Astrocyte of the cerebellum (primary cell): ENCODE measurements around the gene POTEI.
"Not testable (repeated sequence)": the region's sequence is repeated elsewhere in the genome, so short reads cannot be mapped to it uniquely, and the experiment has no call there.

ENCODE experiments used
- DNase-seq: peaks from one replicate; pipeline ENCODE4 v3.0.0-alpha.2; 2011; ENCODE audit warnings: low read depth
- H3K4me3 ChIP-seq: 2 replicates; pipeline ENCODE4 v1.5.1; 2011; ENCODE audit warnings: mild to moderate bottlenecking, low read depth, low read length, moderate library complexity
- in situ Hi-C: cut with HindIII; loops from 2 replicates; pipeline ENCODE4 v1.10.0; 2017; ENCODE audit warnings: low sequenced_read_pairs

The POTEI gene

GRCh38 chr2:130509228-130509627 is at the start of gene POTEI:
TSS of gene POTEI (minus strand) at chr2:130509328. CDS start at chr2:130509235, 93 bp downstream.
- in situ Hi-C loops, DNase-seq, H3K4me3 ChIP-seq: not testable (repeated sequence)

DNA sequence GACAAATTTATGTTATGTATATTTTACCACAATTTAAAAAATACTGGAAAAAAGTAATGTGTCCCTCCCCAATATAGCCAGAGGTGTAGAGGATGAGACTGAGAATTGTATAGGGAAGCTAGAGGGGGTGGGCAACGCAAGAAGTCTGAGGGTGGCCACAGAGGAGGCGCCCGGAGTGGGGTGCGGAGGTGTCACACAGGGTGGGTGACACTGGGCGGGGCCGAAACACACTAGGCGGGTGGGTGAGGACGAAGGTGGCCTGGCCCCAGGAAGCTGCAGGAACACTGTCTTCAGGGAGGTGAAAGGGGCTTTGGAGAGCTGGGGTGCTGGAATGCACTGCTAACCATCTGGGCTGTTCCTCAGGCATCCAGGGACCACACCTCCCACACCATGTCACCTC is 47.3 kb upstream of the POTEI start:
- H3K4me3 ChIP-seq, DNase-seq, in situ Hi-C loops: not testable (repeated sequence)

GRCh38 chr2:130554178-130554577 is 45.0 kb upstream of the POTEI start:
- DNase-seq, in situ Hi-C loops, H3K4me3 ChIP-seq: not testable (repeated sequence)

- H3K4me3 ChIP-seq, DNase-seq, in situ Hi-C loops: not testable (repeated sequence)
Observed at GRCh38 chr2:130549475-130549874, 40.3 kb upstream of the POTEI start.

GRCh38 chr2:130548418-130548817 is 39.3 kb upstream of the POTEI start:
- H3K4me3 ChIP-seq, in situ Hi-C loops, DNase-seq: not testable (repeated sequence)

- DNase-seq, in situ Hi-C loops, H3K4me3 ChIP-seq: not testable (repeated sequence)
Observed at GRCh38 chr2:130544978-130545377, 35.9 kb upstream of the POTEI start.

DNA sequence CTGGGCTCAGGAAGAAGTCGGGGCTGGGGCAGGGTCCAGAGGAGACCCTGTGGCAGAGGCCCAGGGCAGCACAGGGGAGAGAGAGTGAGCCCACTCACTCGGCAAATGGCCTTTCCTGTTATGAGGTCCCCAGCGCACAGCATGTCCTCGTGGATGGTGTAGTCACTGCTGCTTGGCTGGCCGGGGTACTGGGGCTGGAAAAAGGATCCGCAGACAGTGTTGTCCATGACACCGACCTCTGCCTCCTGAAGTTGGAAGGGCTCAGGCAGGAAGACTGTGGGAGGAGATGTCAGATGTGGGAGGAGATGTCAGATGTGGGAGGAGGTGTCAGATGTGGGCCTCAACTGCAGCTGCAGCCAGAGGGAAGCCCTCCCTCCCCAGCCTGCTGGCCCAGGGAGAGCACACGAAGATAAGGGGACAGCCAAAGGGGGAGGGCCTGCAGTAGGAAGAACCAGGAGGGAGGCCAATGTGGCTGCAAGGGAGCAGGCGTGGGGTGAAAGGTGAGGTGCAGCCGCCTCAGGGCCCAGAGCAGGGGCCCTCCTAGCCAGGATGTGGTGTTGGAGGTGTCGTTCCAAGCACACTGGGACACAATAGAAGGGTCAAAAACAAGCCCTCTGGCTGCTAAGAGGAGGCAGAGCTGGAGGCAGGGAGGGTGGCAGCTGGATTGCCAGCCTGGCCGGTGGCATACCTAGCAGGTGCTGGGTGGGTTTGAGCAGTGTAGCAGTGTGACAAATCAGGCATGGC is 34.8 kb upstream of the POTEI start:
- H3K4me3 ChIP-seq, in situ Hi-C loops, DNase-seq: not testable (repeated sequence)

DNA sequence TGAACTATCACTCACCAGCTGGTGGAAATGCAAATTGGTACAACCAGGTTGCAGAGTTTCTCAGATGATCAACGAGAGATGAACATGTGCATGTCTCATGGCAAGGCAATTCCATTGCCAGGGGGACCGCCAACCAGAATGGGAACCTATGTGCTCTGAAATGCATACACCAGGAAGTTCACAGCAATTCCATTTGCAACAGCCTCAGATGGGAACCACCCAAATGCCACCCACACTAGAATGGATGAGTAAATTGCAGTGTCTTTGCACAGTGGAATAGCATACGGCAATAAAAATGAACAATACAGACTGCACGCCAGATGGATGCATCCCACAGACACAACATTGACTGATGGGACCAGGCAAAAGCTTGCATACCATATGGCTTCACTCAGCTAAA is 33.7 kb upstream of the POTEI start:
- DNase-seq, H3K4me3 ChIP-seq, in situ Hi-C loops: not testable (repeated sequence)

GRCh38 chr2:130538271-130538670 is 29.1 kb upstream of the POTEI start:
- DNase-seq, H3K4me3 ChIP-seq, in situ Hi-C loops: not testable (repeated sequence)

- DNase-seq, H3K4me3 ChIP-seq, in situ Hi-C loops: not testable (repeated sequence)
Observed at GRCh38 chr2:130536654-130537053, 27.5 kb upstream of the POTEI start.

DNA sequence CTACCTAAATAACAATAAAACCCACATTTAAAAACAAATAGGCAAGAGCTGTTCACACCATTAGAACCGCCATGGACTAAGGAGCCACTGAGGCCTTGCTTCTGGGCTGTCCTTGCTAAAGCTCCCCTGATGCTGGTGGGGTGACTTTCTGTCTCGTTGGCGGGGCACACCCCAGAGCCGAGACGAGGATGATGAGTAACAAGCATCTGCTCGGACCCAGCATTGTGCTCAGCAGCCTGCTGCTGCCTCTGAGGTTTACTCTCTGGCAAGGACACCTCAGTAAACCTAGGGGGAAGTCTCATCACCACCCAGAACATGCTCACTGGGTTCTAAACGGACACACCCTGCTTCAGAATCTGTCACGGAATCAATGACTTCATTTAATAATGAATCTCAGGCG is 22.5 kb upstream of the POTEI start:
- in situ Hi-C loops: not testable (repeated sequence)

GRCh38 chr2:130531225-130531624 is 22.1 kb upstream of the POTEI start:
- in situ Hi-C loops, DNase-seq, H3K4me3 ChIP-seq: not testable (repeated sequence)

More for the DNA sequence above, 22.5 kb upstream of the POTEI start:
- not testable (repeated sequence) for DNase-seq, H3K4me3 ChIP-seq

- H3K4me3 ChIP-seq, DNase-seq, in situ Hi-C loops: not testable (repeated sequence)
Observed at GRCh38 chr2:130530212-130530611, 21.1 kb upstream of the POTEI start.

- DNase-seq, in situ Hi-C loops: not testable (repeated sequence)
Observed at GRCh38 chr2:130529545-130529944, 20.4 kb upstream of the POTEI start.

GRCh38 chr2:130527365-130527967 is 18.3 kb upstream of the POTEI start:
- H3K4me3 ChIP-seq, in situ Hi-C loops, DNase-seq: not testable (repeated sequence)

More at GRCh38 chr2:130529545-130529944, 20.4 kb upstream of the POTEI start:
- not testable (repeated sequence) for H3K4me3 ChIP-seq

DNA sequence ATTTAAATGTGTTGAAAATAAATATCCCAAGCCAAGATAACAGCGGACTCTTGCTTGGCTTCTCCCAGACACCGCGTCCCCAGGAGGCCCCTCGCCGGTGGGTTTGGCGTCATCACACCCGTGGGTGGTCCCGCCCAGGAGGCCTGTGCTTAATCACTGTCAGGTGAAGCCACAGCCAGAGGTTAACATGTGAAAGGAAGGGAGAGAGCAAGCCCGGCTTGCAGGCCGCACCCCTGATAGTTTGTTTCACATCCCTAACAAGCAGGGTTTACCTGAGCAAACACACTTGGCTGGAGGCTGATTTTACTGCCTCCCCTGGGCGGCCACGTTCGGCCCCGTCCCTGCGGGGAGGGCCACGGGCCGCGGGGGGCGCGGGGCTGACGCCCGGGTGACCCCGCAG is 13.3 kb upstream of the POTEI start:
- H3K4me3 ChIP-seq, in situ Hi-C loops, DNase-seq: not testable (repeated sequence)

GRCh38 chr2:130520992-130521391 is 11.9 kb upstream of the POTEI start, which contains the start of gene CFC1B:
TSS of gene CFC1B (plus strand) at chr2:130521222. CDS start at chr2:130521485, 263 bp downstream.
- H3K4me3 ChIP-seq, DNase-seq, in situ Hi-C loops: not testable (repeated sequence)

DNA sequence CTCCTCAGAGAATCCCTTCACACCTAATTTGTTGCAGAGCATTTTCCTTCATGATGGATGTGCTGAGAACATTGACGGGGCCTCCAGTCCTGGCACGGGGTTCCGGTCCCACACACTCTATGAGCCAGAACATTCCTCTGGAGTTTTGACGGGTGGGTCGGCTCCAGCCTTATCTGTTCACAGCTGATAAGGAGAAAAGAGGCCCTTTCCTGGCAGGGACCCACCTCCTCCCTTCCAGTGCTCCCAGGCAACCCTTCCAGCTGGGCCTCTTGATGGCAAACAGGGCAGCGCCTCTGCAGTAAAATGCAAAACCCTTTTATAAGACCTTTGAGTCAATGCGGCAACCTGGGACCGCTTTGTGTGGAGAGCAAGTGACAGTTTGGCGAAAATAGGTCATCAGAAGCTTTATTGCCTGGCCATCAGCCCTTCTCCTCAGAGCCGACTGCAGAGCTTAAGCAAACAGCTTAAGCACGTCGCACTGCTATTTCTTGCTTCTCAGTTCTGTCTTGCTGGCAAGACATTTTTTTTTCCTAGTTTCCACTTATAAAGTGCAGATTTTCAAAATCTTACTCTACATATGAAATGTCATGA is 9.5 kb upstream of the POTEI start:
- DNase-seq, H3K4me3 ChIP-seq, in situ Hi-C loops: not testable (repeated sequence)
